H1 (cell line): ENCODE results near the gene CPED1.

Experiments
- CEBPB ChIP-seq: IDR thresholded peaks from 2 replicates; pipeline ENCODE4 v1.6.1; 2012; ENCODE audit warnings: low read depth, low read length
- CTCF ChIP-seq, 3 experiments: IDR thresholded peaks; 1 replicate in 2 of 3; 2 replicates in 1 of 3; pipeline versions ENCODE4 v1.5.1 to v1.6.1; 2011; ENCODE audit warnings: low read length in 3 of 3, mild to moderate bottlenecking in 3 of 3, inconsistent platforms in 2 of 3, low read depth in 1 of 3, moderate library complexity in 1 of 3; ENCODE audit not compliant: insufficient read depth in 1 of 3; ENCODE audit errors: control extremely low read depth in 1 of 3
- EZH2 ChIP-seq: fragments of 200-600 bp; sonication (generic); IDR thresholded peaks from 2 replicates; pipeline ENCODE4 v1.7.1; 2012; ENCODE audit warnings: low read depth, mild to moderate bottlenecking, moderate library complexity, low read length, inconsistent platforms; ENCODE audit not compliant: severe bottlenecking
- JUN ChIP-seq: IDR thresholded peaks from 2 replicates; pipeline ENCODE4 v1.6.1; 2011; ENCODE audit warnings: low read depth, mild to moderate bottlenecking, improper control_type of control experiment, low read length
- MAX ChIP-seq: IDR thresholded peaks from 2 replicates; pipeline ENCODE4 v1.6.1; 2012; ENCODE audit warnings: inconsistent platforms
- RFX5 ChIP-seq: IDR thresholded peaks from 2 replicates; pipeline ENCODE4 v1.6.1; 2011; ENCODE audit warnings: low read depth, low read length, improper control_type of control experiment, borderline replicate concordance
- SIN3A ChIP-seq, 2 experiments: IDR thresholded peaks in 1 of 2; conservative IDR thresholded peaks in 1 of 2; 2 replicates each; pipeline ENCODE4 v1.6.1; 2011 to 2012; ENCODE audit warnings: low read length in 2 of 2, improper control_type of control experiment in 1 of 2, low read depth in 1 of 2, mild to moderate bottlenecking in 1 of 2
- SIX5 ChIP-seq: IDR thresholded peaks from 2 replicates; pipeline ENCODE4 v1.6.1; 2011; ENCODE audit warnings: mild to moderate bottlenecking, low read depth, low read length
- TAF1 ChIP-seq: IDR thresholded peaks from 2 replicates; pipeline ENCODE4 v1.6.1; 2011; ENCODE audit warnings: mild to moderate bottlenecking, low read depth, low read length

- TF ChIP-seq MAX (no peak), CEBPB (no peak), RFX5 (no peak), SIX5 (no peak), CTCF (IDR thresholded peaks at IDR 0.05; ENCODE audit: control extremely low read depth in 1 of 3, insufficient read depth in 1 of 3, low read depth in 1 of 3, low read length in 3 of 3) (no peak), TAF1 (no peak), JUN (no peak), SIN3A (conservative IDR thresholded peaks at IDR 0.05 in 1 of 2, IDR thresholded peaks at IDR 0.05 in 1 of 2; ENCODE audit: low read depth in 1 of 2, low read length in 2 of 2) (no peak), EZH2 (no peak)
These were observed 15.6 kb downstream of the CPED1 start for GRCh38 chr7:121003986-121004685.
